ENCODE data around the gene SLAMF1. TPM values are rescaled to one million over a fixed set of nuclear protein-coding genes. Genes with fewer than 3 reads are reported as not detected.
"Not testable (repeated sequence)": the region's sequence is repeated elsewhere in the genome, so short reads cannot be mapped to it uniquely, and the experiment has no call there.

The SLAMF1 gene
- total and polyA plus RNA-seq, 2 donors = 46.6 to 115 TPM

DNA sequence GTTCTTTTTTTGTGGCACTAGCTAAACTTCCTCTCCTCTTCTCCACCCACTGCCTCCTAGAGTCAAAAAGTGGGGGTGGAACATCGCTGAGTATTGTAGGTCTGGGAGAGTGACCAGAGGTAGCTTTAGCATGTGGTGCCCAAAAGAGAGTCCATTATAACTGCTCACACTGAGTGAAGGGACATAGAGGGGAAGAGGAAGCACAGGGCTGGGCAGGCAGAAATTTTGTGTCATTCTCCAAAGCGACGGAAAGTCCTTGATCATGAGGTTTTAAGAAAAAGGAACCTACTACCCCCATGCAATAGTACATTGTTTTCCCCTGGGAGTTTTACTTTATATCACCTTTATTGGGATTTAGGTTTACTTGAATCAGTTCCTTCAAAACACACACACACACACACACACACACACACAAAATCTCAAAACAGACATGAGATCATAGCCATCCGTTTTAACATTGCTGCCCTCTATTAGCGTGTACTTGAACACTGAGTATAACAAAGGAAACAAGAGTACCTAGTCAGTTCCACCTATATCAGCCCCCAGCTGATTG, 71.7 kb downstream of the SLAMF1 start:
- no peak for DNase-seq (ENCODE audit: low read depth in 6 of 9, low spot score in 9 of 9)

DNA sequence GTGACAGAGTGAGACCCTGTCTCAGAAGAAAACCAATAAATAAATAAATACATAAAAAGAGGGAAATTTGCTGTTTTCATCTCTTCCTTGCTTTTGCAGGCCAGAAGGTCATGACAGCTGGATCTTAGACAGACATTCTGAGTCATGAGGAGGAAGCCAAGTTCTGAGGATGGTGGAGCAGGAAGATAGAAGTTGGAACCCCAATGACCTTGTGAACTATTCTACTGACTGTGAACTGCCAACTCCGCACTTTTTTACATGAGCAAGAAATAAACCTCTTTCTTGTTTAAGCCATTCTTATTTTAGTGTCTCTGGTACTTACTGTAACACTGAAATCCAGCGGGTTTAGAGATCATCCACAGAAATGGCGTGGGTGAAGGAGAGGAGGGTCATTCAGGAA, 76.0 kb downstream of the SLAMF1 start:
- Histone ChIP-seq H3K4me3 (ENCODE audit: low read length in 2 of 2) (no peak overlapping the region), H3K36me3 (ENCODE audit: control insufficient read depth in 2 of 2, insufficient read depth in 2 of 2, low read length in 1 of 2) (peaks cover 0 to 2% of the 10 kb centered on the region in 2 donors), H3K27me3 (ENCODE audit: control insufficient read depth in 2 of 2, insufficient read depth in 1 of 2, low read length in 1 of 2) (no peaks in the 10 kb centered on the region), H3K9me3 (ENCODE audit: control insufficient read depth in 2 of 2, insufficient read depth in 1 of 2, low read length in 1 of 2) (no peaks in the 10 kb centered on the region), H3K27ac (ENCODE audit: low read depth in 1 of 2, low read length in 1 of 2) (peak overlapping the region in 1 of 2 donors; percentile 25), H3K4me1 (ENCODE audit: control insufficient read depth in 2 of 2, insufficient read depth in 2 of 2, low read length in 2 of 2) (peaks cover 65 to 73% of the 10 kb centered on the region in 2 donors)
- WGBS = 98% methylated on average over 3 of the region's 3 CpGs
- DNase-seq (ENCODE audit: low read depth in 6 of 9, low spot score in 9 of 9) = no peak

More for the DNA sequence above, 71.7 kb downstream of the SLAMF1 start:
- Histone ChIP-seq H3K27ac (ENCODE audit: low read depth in 1 of 2, low read length in 1 of 2) (peak overlapping the region; percentile 3 to 46), H3K4me3 (ENCODE audit: low read length in 2 of 2) (no peak overlapping the region), H3K36me3 (ENCODE audit: control insufficient read depth in 2 of 2, insufficient read depth in 2 of 2, low read length in 1 of 2) (peaks cover 0 to 2% of the 10 kb centered on the region in 2 donors), H3K27me3 (ENCODE audit: control insufficient read depth in 2 of 2, insufficient read depth in 1 of 2, low read length in 1 of 2) (no peaks in the 10 kb centered on the region), H3K9me3 (ENCODE audit: control insufficient read depth in 2 of 2, insufficient read depth in 1 of 2, low read length in 1 of 2) (no peaks in the 10 kb centered on the region), H3K4me1 (ENCODE audit: control insufficient read depth in 2 of 2, insufficient read depth in 2 of 2, low read length in 2 of 2) (peaks cover 47 to 57% of the 10 kb centered on the region in 2 donors)
- 59% methylated on average over 5 of the region's 5 CpGs for WGBS

DNA sequence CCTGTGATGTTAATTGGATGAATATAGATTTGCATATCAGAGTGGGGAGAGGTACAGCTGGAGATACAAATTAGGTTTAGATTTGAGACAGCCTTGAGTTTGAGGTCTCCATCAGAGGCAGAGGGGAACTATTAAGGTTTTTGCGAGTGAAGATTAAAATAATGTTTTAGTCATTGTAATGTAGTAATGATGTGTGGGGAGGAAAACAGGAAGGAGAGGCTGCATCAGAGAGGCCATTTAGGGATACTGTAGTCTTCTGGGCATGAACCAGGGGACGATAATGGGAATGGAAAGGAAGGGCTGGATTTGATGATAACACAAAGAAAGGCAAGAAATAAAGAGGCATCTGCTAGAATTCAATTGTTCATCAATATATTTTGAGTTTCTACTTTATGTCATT, 77.0 kb downstream of the SLAMF1 start:
- H3K27ac ChIP-seq (ENCODE audit: low read depth in 1 of 2, low read length in 1 of 2) = peak overlapping the region; percentile 20 to 89
- 91% methylated on average over 2 of the region's 2 CpGs for WGBS
- H3K4me1 ChIP-seq (ENCODE audit: control insufficient read depth in 2 of 2, insufficient read depth in 2 of 2, low read length in 2 of 2) = peaks cover 58 to 71% of the 10 kb centered on the region in 2 donors
- no peaks in the 10 kb centered on the region for H3K27me3 ChIP-seq (ENCODE audit: control insufficient read depth in 2 of 2, insufficient read depth in 1 of 2, low read length in 1 of 2)
- H3K4me3 ChIP-seq (ENCODE audit: low read length in 2 of 2) = no peak overlapping the region
- no peak for DNase-seq (ENCODE audit: low read depth in 6 of 9, low spot score in 9 of 9)
- no peaks in the 10 kb centered on the region for H3K9me3 ChIP-seq (ENCODE audit: control insufficient read depth in 2 of 2, insufficient read depth in 1 of 2, low read length in 1 of 2)
- peaks cover 0 to 2% of the 10 kb centered on the region in 2 donors for H3K36me3 ChIP-seq (ENCODE audit: control insufficient read depth in 2 of 2, insufficient read depth in 2 of 2, low read length in 1 of 2)

DNA sequence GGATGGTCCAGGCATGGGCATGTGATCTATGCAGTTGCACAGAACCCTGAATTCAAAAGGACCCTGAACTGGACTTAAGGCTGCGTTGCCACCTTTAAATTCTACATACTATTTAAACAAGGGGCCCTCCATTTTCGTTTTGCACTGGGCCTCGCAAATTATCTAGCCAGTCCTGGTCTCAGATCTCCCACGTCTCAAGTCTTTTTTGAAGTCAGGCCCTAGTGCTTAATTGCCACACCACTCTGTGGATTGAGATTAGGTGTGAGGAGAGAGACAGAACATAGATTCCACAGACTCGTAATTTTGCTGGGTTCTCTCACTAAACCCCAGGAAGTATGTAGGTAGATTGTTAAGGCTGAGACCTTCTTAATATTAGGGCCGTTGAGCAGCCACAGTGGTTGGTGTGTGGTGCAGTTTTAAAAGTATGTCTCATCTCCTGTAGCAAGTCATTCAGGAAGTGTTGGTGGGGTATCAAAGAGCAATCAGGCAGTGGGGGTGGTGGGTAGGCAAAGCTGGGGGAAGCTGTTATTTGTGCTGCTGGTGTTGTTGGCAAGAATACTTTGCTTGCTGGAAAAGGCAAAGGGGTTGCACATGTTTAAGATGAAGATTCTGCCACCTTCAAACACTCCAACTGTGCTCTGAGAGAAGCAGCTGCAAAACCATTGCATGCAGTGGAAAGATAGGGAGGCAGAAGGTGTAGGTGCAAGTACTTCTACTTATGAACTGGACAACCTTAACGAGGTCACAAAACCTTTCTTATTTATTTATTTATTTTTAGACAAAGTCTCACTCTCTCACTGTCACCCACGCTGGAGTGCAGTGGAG, 78.8 kb downstream of the SLAMF1 start:
- 12% methylated on average over 8 of the region's 8 CpGs for WGBS
- peak; percentile 56 to 91 (median 74) for DNase-seq (ENCODE audit: low read depth in 6 of 9, low spot score in 9 of 9)
- peak overlapping the region; percentile 89 to 92 for H3K27ac ChIP-seq (ENCODE audit: low read depth in 1 of 2, low read length in 1 of 2)

DNA sequence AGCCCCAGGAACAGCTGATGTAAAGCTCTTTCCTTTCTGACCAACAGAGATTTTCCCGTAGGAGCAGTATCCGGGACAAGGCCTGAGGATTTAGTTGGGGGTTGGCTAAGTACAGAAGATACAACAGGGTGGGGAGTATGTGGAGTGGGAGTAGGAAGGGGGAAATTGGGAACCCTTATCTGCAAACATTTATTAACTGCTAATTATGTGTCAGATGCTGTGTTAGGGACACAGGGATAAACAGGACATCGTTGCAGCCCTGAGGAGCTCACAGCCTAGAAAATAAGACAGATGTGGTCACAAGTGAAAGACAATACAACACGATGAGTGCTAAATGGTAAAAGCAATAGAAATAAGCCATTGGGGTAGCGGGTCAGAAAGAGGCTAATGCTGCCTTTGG, 79.5 kb downstream of the SLAMF1 start:
- Histone ChIP-seq H3K27ac (ENCODE audit: low read depth in 1 of 2, low read length in 1 of 2) (peak overlapping the region; percentile 89 to 92), H3K27me3 (ENCODE audit: control insufficient read depth in 2 of 2, insufficient read depth in 1 of 2, low read length in 1 of 2) (no peaks in the 10 kb centered on the region), H3K4me3 (ENCODE audit: low read length in 2 of 2) (no peak overlapping the region), H3K36me3 (ENCODE audit: control insufficient read depth in 2 of 2, insufficient read depth in 2 of 2, low read length in 1 of 2) (peaks cover 4 to 6% of the 10 kb centered on the region in 2 donors), H3K9me3 (ENCODE audit: control insufficient read depth in 2 of 2, insufficient read depth in 1 of 2, low read length in 1 of 2) (no peaks in the 10 kb centered on the region), H3K4me1 (ENCODE audit: control insufficient read depth in 2 of 2, insufficient read depth in 2 of 2, low read length in 2 of 2) (peaks cover 38 to 52% of the 10 kb centered on the region in 2 donors)
- 94% methylated on average over 5 of the region's 5 CpGs for WGBS
- DNase-seq (ENCODE audit: low read depth in 6 of 9, low spot score in 9 of 9) = no peak

More for the DNA sequence above, 78.8 kb downstream of the SLAMF1 start:
- no peak overlapping the region for H3K4me3 ChIP-seq (ENCODE audit: low read length in 2 of 2)
- H3K36me3 ChIP-seq (ENCODE audit: control insufficient read depth in 2 of 2, insufficient read depth in 2 of 2, low read length in 1 of 2) = peaks cover 4 to 8% of the 10 kb centered on the region in 2 donors
- no peaks in the 10 kb centered on the region for H3K27me3 ChIP-seq (ENCODE audit: control insufficient read depth in 2 of 2, insufficient read depth in 1 of 2, low read length in 1 of 2)
- H3K9me3 ChIP-seq (ENCODE audit: control insufficient read depth in 2 of 2, insufficient read depth in 1 of 2, low read length in 1 of 2) = no peaks in the 10 kb centered on the region
- H3K4me1 ChIP-seq (ENCODE audit: control insufficient read depth in 2 of 2, insufficient read depth in 2 of 2, low read length in 2 of 2) = peaks cover 43 to 57% of the 10 kb centered on the region in 2 donors

DNA sequence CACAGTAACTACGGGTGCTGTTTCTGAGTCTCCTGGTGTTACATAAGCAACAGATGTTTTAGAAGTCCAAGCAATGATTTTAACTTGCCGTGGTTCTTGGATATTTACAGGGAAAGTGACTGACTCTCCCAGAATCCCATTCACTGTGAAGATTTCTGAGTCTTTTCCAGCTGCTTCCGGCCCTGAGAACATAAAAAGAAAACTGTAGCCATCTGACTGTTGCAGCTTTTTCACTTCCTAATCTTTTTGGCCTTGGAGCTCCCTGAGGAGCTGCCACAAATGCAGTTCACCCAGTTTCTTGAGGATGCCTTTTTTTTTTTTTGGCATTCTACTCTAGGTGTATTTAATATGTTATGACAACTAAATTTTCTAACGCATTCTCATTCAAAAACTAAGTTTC, 81.3 kb downstream of the SLAMF1 start:
- Histone ChIP-seq H3K9me3 (ENCODE audit: control insufficient read depth in 2 of 2, insufficient read depth in 1 of 2, low read length in 1 of 2) (no peaks in the 10 kb centered on the region), H3K4me1 (ENCODE audit: control insufficient read depth in 2 of 2, insufficient read depth in 2 of 2, low read length in 2 of 2) (peaks cover 30 to 51% of the 10 kb centered on the region in 2 donors), H3K27ac (ENCODE audit: low read depth in 1 of 2, low read length in 1 of 2) (peak overlapping the region in 1 of 2 donors; percentile 33), H3K27me3 (ENCODE audit: control insufficient read depth in 2 of 2, insufficient read depth in 1 of 2, low read length in 1 of 2) (no peaks in the 10 kb centered on the region), H3K4me3 (ENCODE audit: low read length in 2 of 2) (no peak overlapping the region), H3K36me3 (ENCODE audit: control insufficient read depth in 2 of 2, insufficient read depth in 2 of 2, low read length in 1 of 2) (peaks cover 4 to 6% of the 10 kb centered on the region in 2 donors)
- 93% methylated on average over 4 of the region's 4 CpGs for WGBS
- DNase-seq (ENCODE audit: low read depth in 6 of 9, low spot score in 9 of 9) = no peak

DNA sequence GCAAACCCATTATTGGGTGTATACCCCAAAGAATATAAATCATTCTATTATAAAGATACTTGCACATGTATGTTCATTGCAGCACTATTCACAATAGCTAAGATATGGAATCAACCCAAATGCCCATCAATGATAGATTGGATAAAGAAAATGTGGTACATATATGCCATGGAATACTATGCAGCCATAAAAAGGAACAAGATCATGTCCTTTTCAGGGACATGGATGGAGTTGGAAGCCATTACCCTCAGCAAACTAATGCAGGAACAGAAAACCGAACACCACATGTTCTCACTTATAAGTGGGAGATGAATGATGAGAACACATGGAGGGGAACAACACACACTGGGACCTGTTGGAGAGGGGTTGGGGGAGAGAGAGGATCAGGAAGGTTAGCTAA, 83.6 kb downstream of the SLAMF1 start:
- 97% methylated on average over 1 of the region's 1 CpG for WGBS
- not testable (repeated sequence) for H3K27ac ChIP-seq (ENCODE audit: low read depth in 1 of 2, low read length in 1 of 2); DNase-seq (ENCODE audit: low read depth in 6 of 9, low spot score in 9 of 9); H3K9me3 ChIP-seq (ENCODE audit: control insufficient read depth in 2 of 2, insufficient read depth in 1 of 2, low read length in 1 of 2); H3K4me3 ChIP-seq (ENCODE audit: low read length in 2 of 2); H3K27me3 ChIP-seq (ENCODE audit: control insufficient read depth in 2 of 2, insufficient read depth in 1 of 2, low read length in 1 of 2); H3K36me3 ChIP-seq (ENCODE audit: control insufficient read depth in 2 of 2, insufficient read depth in 2 of 2, low read length in 1 of 2)
- H3K4me1 ChIP-seq (ENCODE audit: control insufficient read depth in 2 of 2, insufficient read depth in 2 of 2, low read length in 2 of 2) = peaks cover 21 to 35% of the 10 kb centered on the region in 2 donors

DNA sequence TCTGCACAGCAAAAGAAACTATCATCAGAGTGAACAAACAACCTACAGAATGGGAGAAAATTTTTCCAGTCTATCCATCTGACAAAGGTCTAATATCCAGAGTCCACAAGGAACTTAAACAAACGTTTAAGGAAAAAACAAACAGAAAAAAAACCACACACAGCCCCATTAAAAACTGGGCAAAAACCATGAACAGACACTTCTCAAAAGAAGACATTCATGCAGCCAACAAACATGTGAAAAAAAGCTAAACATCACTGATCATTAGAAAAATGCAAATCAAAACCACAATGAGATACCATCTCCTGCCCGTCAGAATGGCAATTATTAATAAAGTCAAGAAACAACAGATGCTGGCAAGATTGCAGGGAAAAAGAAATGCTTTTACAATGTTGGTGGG, 84.1 kb downstream of the SLAMF1 start:
- not testable (repeated sequence) for H3K4me3 ChIP-seq (ENCODE audit: low read length in 2 of 2); H3K9me3 ChIP-seq (ENCODE audit: control insufficient read depth in 2 of 2, insufficient read depth in 1 of 2, low read length in 1 of 2); H3K27me3 ChIP-seq (ENCODE audit: control insufficient read depth in 2 of 2, insufficient read depth in 1 of 2, low read length in 1 of 2); H3K27ac ChIP-seq (ENCODE audit: low read depth in 1 of 2, low read length in 1 of 2); H3K36me3 ChIP-seq (ENCODE audit: control insufficient read depth in 2 of 2, insufficient read depth in 2 of 2, low read length in 1 of 2); DNase-seq (ENCODE audit: low read depth in 6 of 9, low spot score in 9 of 9)
- WGBS = 93% methylated on average over 2 of the region's 2 CpGs
- peaks cover 20 to 35% of the 10 kb centered on the region in 2 donors for H3K4me1 ChIP-seq (ENCODE audit: control insufficient read depth in 2 of 2, insufficient read depth in 2 of 2, low read length in 2 of 2)

DNA sequence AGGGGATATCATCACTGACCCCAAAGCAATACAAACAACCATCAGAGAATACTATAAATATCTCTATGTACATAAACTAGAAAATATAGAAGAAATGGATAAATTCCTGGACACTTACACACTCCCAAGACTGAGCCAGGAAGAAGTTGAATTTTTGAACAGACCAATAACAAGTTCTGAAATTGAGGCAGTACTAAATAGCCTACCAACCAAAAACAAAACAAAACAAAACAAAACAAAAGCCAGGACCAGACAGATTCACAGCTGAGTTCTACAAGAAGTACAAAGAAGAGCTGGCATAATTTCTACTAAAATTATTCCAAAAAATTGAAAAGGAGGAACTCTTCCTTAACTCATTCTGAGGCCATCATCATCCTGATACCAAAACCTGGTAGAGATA, 86.0 kb downstream of the SLAMF1 start:
- DNase-seq (ENCODE audit: low read depth in 6 of 9, low spot score in 9 of 9) = no peak
- Histone ChIP-seq H3K27me3 (ENCODE audit: control insufficient read depth in 2 of 2, insufficient read depth in 1 of 2, low read length in 1 of 2) (no peaks in the 10 kb centered on the region), H3K36me3 (ENCODE audit: control insufficient read depth in 2 of 2, insufficient read depth in 2 of 2, low read length in 1 of 2) (peaks cover 4 to 6% of the 10 kb centered on the region in 2 donors), H3K27ac (ENCODE audit: low read depth in 1 of 2, low read length in 1 of 2) (no peak overlapping the region), H3K4me3 (ENCODE audit: low read length in 2 of 2) (no peak overlapping the region), H3K9me3 (ENCODE audit: control insufficient read depth in 2 of 2, insufficient read depth in 1 of 2, low read length in 1 of 2) (no peaks in the 10 kb centered on the region), H3K4me1 (ENCODE audit: control insufficient read depth in 2 of 2, insufficient read depth in 2 of 2, low read length in 2 of 2) (peaks cover 15 to 26% of the 10 kb centered on the region in 2 donors)

Data from thymus (tissue), 11 donors.